Upper lobe of left lung (tissue), 6 donors: Measurements from ENCODE around the gene GNG2. TPM values are rescaled to one million over a fixed set of nuclear protein-coding genes. Genes with fewer than 3 reads are reported as not detected.

Experiments
- ATAC-seq, 2 donors: fragments of 200-7000 bp; cut with Tn5 transposase; one replicate each; pipeline ENCODE4 v1.9.1; 2022; ENCODE audit warnings: mild to moderate bottlenecking in 2 of 2, moderate library complexity in 2 of 2; ENCODE audit not compliant: low FRiP score in 2 of 2
- DNase-seq, 2 donors: peaks; one replicate each; pipeline ENCODE4 v3.0.0-alpha.2; 2019 to 2020
- H3K27ac ChIP-seq, 4 donors: fragments of 200-600 bp; sonication (generic); one replicate each; pipeline ENCODE4 v1.5.1; 2016 to 2019
- H3K27me3 ChIP-seq, 4 donors: fragments of 200-600 bp; sonication (generic); one replicate each; pipeline ENCODE4 v1.5.1; 2017 to 2019
- H3K36me3 ChIP-seq, 4 donors: fragments of 200-600 bp; sonication (generic); one replicate each; pipeline ENCODE4 v1.5.1; 2016 to 2019
- H3K4me1 ChIP-seq, 4 donors: fragments of 200-600 bp; sonication (generic); one replicate each; pipeline ENCODE4 v1.5.1; 2018 to 2019
- H3K4me3 ChIP-seq, 4 donors: fragments of 200-600 bp; sonication (generic); one replicate each; pipeline ENCODE4 v1.5.1; 2017 to 2019; ENCODE audit warnings: mild to moderate bottlenecking in 2 of 4, moderate library complexity in 1 of 4
- H3K9me3 ChIP-seq, 4 donors: fragments of 200-600 bp; sonication (generic); one replicate each; pipeline ENCODE4 v1.5.1; 2018 to 2019
- EP300 ChIP-seq, 4 donors: sonication (generic); formaldehyde crosslinking; IDR thresholded peaks; one replicate each; pipeline ENCODE4 v1.5.1; 2017; ENCODE audit warnings: antibody characterized with exemption in 4 of 4, control low read depth in 2 of 4
- POLR2A ChIP-seq, 4 donors: fragments of 450-650 bp; IDR thresholded peaks; one replicate each; pipeline ENCODE4 v1.5.1; 2016 to 2017; ENCODE audit warnings: antibody characterized with exemption in 4 of 4, mild to moderate bottlenecking in 2 of 4
- POLR2AphosphoS5 ChIP-seq, 2 donors: sonication (generic); formaldehyde crosslinking; IDR thresholded peaks; one replicate each; pipeline ENCODE4 v1.5.1; 2017; ENCODE audit warnings: antibody characterized with exemption in 2 of 2
- WGBS, 2 donors: methylation state at CpG; one replicate each; pipeline ENCODE4 v1.1.5; 2017 to 2018; 5-methylcytosine and 5-hydroxymethylcytosine counted together
- total RNA-seq, 6 donors: library from RNA; depleted of rRNA in 4 of 6; stranded (reverse); fragments of >200 nt in 4 of 6; gene quantifications; one replicate each; pipeline versions ENCODE4 v1.1.0 to v1.2.1, GENCODE V29; 2016 to 2021
- TF ChIP-seq, protein P1 (sequence below), 6 experiments: fragments of 450-650 bp in 4 of 6; fragments of 200-600 bp in 2 of 6; sonication (generic) in 2 of 6; IDR thresholded peaks; one replicate each; pipeline ENCODE4 v1.5.1; 2016 to 2019; ENCODE audit warnings: antibody characterized with exemption in 6 of 6
- donor health status: DM: no; HTN: no; CAD: no; lungs with moderate emphysema.
- donor health status: DM: no; HTN: yes; CAD: no; lungs with severe emphysema.

The GNG2 gene
- total RNA-seq, 6 donors from 2014 or later = 4.2 to 29.0 (median 10.1) TPM

DNA sequence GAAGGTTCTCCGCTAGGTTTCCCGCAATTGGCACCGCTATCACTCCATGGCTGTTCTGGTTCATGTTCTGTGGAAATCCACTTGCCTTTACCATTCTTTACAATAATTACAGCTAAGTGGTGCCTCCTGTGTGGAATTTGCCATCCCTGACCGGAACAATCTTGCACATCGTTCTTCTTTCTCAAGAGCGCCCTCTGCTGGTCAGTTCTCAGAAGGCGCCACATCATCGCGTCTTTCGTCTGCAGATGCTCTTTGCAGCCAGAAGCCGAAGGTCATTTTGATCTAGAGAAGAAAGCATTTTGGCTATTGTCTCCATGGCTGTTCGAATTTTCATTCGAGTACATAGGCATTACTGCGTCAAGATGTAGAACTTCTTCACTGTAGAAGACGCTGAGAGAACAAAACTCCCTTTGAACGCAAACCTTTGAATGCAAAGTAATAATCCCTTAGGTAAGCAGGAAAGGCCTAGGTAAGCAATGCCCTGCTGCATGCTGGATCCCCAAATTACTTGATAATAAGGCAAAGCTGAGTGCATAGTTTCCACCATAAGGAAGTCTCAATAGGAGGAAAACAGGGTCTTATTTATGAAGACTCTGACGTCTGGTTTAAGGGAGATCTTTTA lies 118.8 kb downstream of the GNG2 start:
- peak overlapping the region in 2 of 4 donors; percentile 19 to 57 for H3K27ac ChIP-seq
- H3K9me3 ChIP-seq = no peaks in the 10 kb centered on the region
- no peaks in the 10 kb centered on the region for H3K36me3 ChIP-seq
- ATAC-seq = peak; percentile 81 to 89
- H3K4me1 ChIP-seq = peaks cover 0 to 6% (median 5%) of the 10 kb centered on the region in 4 donors
- DNase-seq = peak in 1 of 2 donors; percentile 77
- H3K4me3 ChIP-seq = no peak overlapping the region
- WGBS, 2 donors = 23 to 26% methylated on average over 17 of the region's 17 CpGs
- TF ChIP-seq, protein P1, sequence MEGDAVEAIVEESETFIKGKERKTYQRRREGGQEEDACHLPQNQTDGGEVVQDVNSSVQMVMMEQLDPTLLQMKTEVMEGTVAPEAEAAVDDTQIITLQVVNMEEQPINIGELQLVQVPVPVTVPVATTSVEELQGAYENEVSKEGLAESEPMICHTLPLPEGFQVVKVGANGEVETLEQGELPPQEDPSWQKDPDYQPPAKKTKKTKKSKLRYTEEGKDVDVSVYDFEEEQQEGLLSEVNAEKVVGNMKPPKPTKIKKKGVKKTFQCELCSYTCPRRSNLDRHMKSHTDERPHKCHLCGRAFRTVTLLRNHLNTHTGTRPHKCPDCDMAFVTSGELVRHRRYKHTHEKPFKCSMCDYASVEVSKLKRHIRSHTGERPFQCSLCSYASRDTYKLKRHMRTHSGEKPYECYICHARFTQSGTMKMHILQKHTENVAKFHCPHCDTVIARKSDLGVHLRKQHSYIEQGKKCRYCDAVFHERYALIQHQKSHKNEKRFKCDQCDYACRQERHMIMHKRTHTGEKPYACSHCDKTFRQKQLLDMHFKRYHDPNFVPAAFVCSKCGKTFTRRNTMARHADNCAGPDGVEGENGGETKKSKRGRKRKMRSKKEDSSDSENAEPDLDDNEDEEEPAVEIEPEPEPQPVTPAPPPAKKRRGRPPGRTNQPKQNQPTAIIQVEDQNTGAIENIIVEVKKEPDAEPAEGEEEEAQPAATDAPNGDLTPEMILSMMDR (IDR thresholded peaks at IDR 0.05) = peak; percentile 77 to 90 (median 84)
- TF ChIP-seq POLR2AphosphoS5 (IDR thresholded peaks at IDR 0.05) (no peak), POLR2A (IDR thresholded peaks at IDR 0.05) (no peak), EP300 (IDR thresholded peaks at IDR 0.05) (no peak)
- H3K27me3 ChIP-seq = no peaks in the 10 kb centered on the region

DNA sequence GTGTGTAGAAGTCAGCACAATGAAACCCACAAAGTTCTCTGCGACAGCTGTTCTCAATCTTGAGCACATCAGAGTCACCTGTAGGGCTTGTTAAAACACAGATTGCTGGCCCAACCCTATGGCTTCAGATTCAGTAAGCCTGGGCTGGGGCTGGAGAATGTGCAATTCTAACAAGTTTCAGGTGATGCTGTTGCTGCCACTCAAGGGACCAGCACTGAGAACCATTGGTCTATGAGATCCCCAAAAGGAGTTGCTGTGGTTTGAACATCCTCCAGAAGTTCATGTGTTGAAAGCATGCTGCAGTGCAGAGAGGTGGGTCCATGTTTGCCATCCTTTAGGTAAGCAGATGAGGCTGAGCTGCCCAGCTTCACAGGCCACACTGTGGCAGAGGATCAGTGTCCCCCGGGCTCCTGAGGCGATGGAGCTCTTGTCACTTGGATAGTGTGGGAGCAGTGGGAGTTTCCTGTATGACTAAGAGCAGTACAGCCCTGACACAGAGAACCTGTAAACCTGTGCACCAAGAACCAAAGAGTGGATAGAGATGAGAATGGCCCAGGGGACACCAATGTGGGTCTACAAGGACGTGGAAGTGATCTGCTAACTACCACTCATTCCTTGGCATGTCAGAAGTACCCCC lies 120.9 kb downstream of the GNG2 start:
- H3K9me3 ChIP-seq = no peaks in the 10 kb centered on the region

DNA sequence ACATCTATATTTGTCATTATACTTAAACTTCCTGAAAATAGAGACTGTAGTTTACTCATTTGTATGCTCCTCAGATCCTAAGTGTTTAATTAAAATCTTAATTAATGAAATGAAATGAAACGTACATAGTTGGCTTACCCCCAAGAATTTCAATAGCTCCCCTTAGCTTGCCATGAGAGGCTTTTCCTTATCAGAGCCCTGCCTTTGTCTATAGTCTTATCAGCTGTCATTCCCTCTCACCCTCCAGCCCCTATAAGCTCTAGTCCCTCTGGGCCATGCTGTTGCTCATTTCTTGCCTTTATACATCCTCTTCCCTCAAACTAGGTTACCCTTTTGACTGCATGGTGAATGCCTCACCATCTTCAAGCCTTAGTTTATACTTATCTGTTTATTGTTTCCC lies 127.8 kb downstream of the GNG2 start:
- TF ChIP-seq, protein P1 (IDR thresholded peaks at IDR 0.05) = no peak
- TF ChIP-seq EP300 (IDR thresholded peaks at IDR 0.05) (no peak), POLR2A (IDR thresholded peaks at IDR 0.05) (no peak), POLR2AphosphoS5 (IDR thresholded peaks at IDR 0.05) (no peak)
- DNase-seq = no peak

More for the DNA sequence above, 120.9 kb downstream of the GNG2 start:
- H3K27ac ChIP-seq = no peak overlapping the region
- WGBS, 2 donors = 89 to 92% methylated on average over 2 to 4 of the region's 4 CpGs
- H3K36me3 ChIP-seq = no peaks in the 10 kb centered on the region
- no peaks in the 10 kb centered on the region for H3K27me3 ChIP-seq
- DNase-seq (no peak), ATAC-seq (no peak)
- no peak overlapping the region for H3K4me3 ChIP-seq
- peaks cover 0 to 6% (median 5%) of the 10 kb centered on the region in 4 donors for H3K4me1 ChIP-seq
- TF ChIP-seq POLR2A (IDR thresholded peaks at IDR 0.05) (no peak), EP300 (IDR thresholded peaks at IDR 0.05) (no peak), POLR2AphosphoS5 (IDR thresholded peaks at IDR 0.05) (no peak)
- TF ChIP-seq, protein P1 (IDR thresholded peaks at IDR 0.05) = no peak

DNA sequence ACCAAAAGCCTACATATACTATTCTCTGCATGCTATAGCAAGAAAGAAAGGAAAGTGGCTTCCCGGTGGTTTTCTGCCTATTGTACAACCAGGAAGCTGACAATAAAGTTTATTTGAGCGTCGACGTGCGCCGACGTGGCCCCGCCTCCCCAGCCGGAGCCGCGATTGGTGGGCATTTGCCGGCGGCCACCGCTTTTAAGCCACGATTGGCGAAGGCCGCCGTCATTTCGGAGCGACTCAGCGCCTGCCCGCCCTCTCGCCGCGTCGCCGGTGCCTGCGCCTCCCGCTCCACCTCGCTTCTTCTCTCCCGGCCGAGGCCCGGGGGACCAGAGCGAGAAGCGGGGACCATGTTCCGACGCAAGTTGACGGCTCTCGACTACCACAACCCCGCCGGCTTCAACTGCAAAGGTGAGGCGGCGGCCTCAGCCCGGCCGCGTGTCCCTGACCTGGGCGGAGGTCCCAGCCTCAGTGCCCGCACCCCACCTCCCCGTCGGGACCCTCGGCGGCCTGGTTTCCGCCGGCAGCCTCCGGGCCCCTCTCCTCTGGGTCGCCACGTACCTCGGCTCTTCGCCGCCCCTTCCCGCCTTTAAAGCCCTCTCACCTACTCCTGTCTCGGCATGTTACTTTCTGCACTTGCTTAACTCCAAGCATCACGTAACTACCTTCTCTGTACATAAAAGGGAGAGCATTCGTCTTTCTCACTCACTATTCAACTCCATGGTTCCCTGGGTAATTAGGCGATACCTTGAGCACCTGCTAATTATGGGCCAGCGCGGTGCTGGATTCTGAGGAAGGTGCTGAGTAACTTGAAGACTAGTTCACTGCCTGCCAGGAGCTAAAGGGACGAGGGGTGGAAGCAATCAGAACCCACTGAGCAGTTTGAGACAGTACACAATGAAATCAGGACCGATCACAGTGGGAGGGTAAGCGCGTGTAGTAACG lies 129.2 kb downstream of the GNG2 start, which contains the start of gene RTRAF:
Gene RTRAF, plus strand, starts transcription at position 254 of the 942 bp plus-strand sequence. Its CDS starts 94 bp downstream, at position 348.
- H3K4me1 ChIP-seq = peaks cover 8 to 17% (median 15%) of the 10 kb centered on the region in 4 donors
- peaks cover 0 to 31% (median 14%) of the 10 kb centered on the region in 4 donors for H3K36me3 ChIP-seq
- no peaks in the 10 kb centered on the region for H3K9me3 ChIP-seq
- DNase-seq (peak; percentile 95 to 98), ATAC-seq (peak; percentile 98 to 100)
- TF ChIP-seq EP300 (IDR thresholded peaks at IDR 0.05) = peak in 1 of 4 donors; percentile 6
- TF ChIP-seq POLR2AphosphoS5 (IDR thresholded peaks at IDR 0.05) = peak; percentile 71 to 95
- TF ChIP-seq, protein P1 (IDR thresholded peaks at IDR 0.05) = peak in 1 of 6 experiments; percentile 31
- TF ChIP-seq POLR2A (IDR thresholded peaks at IDR 0.05) = peak in 3 of 4 donors; percentile 87 to 89 (median 87)
- peak within 1 kb of the TSS; percentile 85 to 94 (median 90) for H3K27ac ChIP-seq
- peak within 1 kb of the TSS; percentile 76 to 83 (median 81) for H3K4me3 ChIP-seq
- H3K27me3 ChIP-seq = no peaks in the 10 kb centered on the region
- WGBS, 2 donors = 0% methylated on average over 33 to 72 of the region's 72 CpGs

More for the DNA sequence above, 127.8 kb downstream of the GNG2 start:
- 64 to 71% methylated on average over 1 of the region's 1 CpG for WGBS, 2 donors
- Histone ChIP-seq H3K4me1 (peaks cover 8 to 17% (median 15%) of the 10 kb centered on the region in 4 donors), H3K27me3 (no peaks in the 10 kb centered on the region), H3K36me3 (peaks cover 0 to 18% (median 12%) of the 10 kb centered on the region in 4 donors), H3K9me3 (no peaks in the 10 kb centered on the region), H3K4me3 (no peak overlapping the region), H3K27ac (peak overlapping the region in 1 of 4 donors; percentile 94)
- no peak for ATAC-seq
